ENCODE data around the gene CASS4. TPM values are rescaled to one million over a fixed set of nuclear protein-coding genes. Genes with fewer than 3 reads are reported as not detected.
"Not testable (repeated sequence)": the region's sequence is repeated elsewhere in the genome, so short reads cannot be mapped to it uniquely, and the experiment has no call there.

Gene CASS4
- polyA plus RNA-seq, 1 donor (not counting 4 experiments of a cell fraction or from before 2014, with no cell fraction given), result 0.01 TPM

- Histone ChIP-seq H3K9me3 (ENCODE audit: control insufficient read depth, low read depth, low read length) (no peaks in the 10 kb centered on the region), H3K4me1 (ENCODE audit: control insufficient read depth, extremely low read depth, insufficient read depth, low read length) (no peaks in the 10 kb centered on the region), H3K9ac (ENCODE audit: control insufficient read depth, extremely low read depth, insufficient read depth, low read length) (no peak overlapping the region), H3K36me3 (ENCODE audit: control insufficient read depth in 2 of 2, extremely low read depth in 1 of 2, insufficient read depth in 2 of 2, low read length in 2 of 2) (peaks cover 8 to 13% of the 10 kb centered on the region in 2 experiments), H3K27ac (ENCODE audit: control insufficient read depth, insufficient read depth, low read length) (no peak overlapping the region), H3K9me1 (ENCODE audit: control insufficient read depth, extremely low read depth, insufficient read depth, low read length) (no peaks in the 10 kb centered on the region), H2AFZ (ENCODE audit: control insufficient read depth, low read length) (no peak overlapping the region), H3K27me3 (ENCODE audit: control insufficient read depth, extremely low read depth, insufficient read depth, low read length) (no peaks in the 10 kb centered on the region), H3K79me2 (ENCODE audit: control insufficient read depth, insufficient read depth, low read length) (no peaks in the 10 kb centered on the region), H3K4me3 (ENCODE audit: control insufficient read depth in 2 of 3, extremely low read depth in 1 of 3, insufficient read depth in 2 of 3, low read depth in 1 of 3, low read length in 3 of 3) (no peak overlapping the region), H3K4me2 (ENCODE audit: control insufficient read depth, extremely low read depth, insufficient read depth, low read depth, low read length) (no peak overlapping the region), H4K20me1 (ENCODE audit: control insufficient read depth, extremely low read depth, insufficient read depth, low read length) (no peaks in the 10 kb centered on the region)
- dilution Hi-C loops (cut with MboI; ENCODE audit: extremely low pct_ligation_motif_present, low sequenced_read_pairs), result no loop called here
- FAIRE-seq (no peak), DNase-seq (ENCODE audit: low read depth, low spot score) (no peak)
- TF ChIP-seq EZH2 (IDR thresholded peaks at IDR 0.05; ENCODE audit: low read length), result no peak
- TF ChIP-seq CTCF (optimal IDR thresholded peaks at IDR 0.05 in 1 of 3, IDR thresholded peaks at IDR 0.05 in 1 of 3, conservative IDR thresholded peaks at IDR 0.05 in 1 of 3; ENCODE audit: extremely low read depth in 1 of 3, insufficient read depth in 2 of 3, low read length in 3 of 3), result no peak
Observed at GRCh38 chr20:56409956-56410355, 2.1 kb upstream of the CASS4 start.

- H3K27ac ChIP-seq (ENCODE audit: control insufficient read depth, insufficient read depth, low read length); H3K36me3 ChIP-seq (ENCODE audit: control insufficient read depth in 2 of 2, extremely low read depth in 1 of 2, insufficient read depth in 2 of 2, low read length in 2 of 2); FAIRE-seq; H3K9ac ChIP-seq (ENCODE audit: control insufficient read depth, extremely low read depth, insufficient read depth, low read length); H4K20me1 ChIP-seq (ENCODE audit: control insufficient read depth, extremely low read depth, insufficient read depth, low read length); DNase-seq (ENCODE audit: low read depth, low spot score); H3K4me3 ChIP-seq (ENCODE audit: control insufficient read depth in 2 of 3, extremely low read depth in 1 of 3, insufficient read depth in 2 of 3, low read depth in 1 of 3, low read length in 3 of 3); dilution Hi-C loops (cut with MboI; ENCODE audit: extremely low pct_ligation_motif_present, low sequenced_read_pairs); H3K4me1 ChIP-seq (ENCODE audit: control insufficient read depth, extremely low read depth, insufficient read depth, low read length); H3K9me1 ChIP-seq (ENCODE audit: control insufficient read depth, extremely low read depth, insufficient read depth, low read length); H3K4me2 ChIP-seq (ENCODE audit: control insufficient read depth, extremely low read depth, insufficient read depth, low read depth, low read length); H2AFZ ChIP-seq (ENCODE audit: control insufficient read depth, low read length); H3K9me3 ChIP-seq (ENCODE audit: control insufficient read depth, low read depth, low read length); H3K27me3 ChIP-seq (ENCODE audit: control insufficient read depth, extremely low read depth, insufficient read depth, low read length); H3K79me2 ChIP-seq (ENCODE audit: control insufficient read depth, insufficient read depth, low read length): not testable (repeated sequence)
Observed at GRCh38 chr20:56411287-56411686, 773 bp upstream of the CASS4 start.

GRCh38 chr20:56412473-56412790 lies 372 bp downstream of the CASS4 start:
- Histone ChIP-seq H3K27me3 (ENCODE audit: control insufficient read depth, extremely low read depth, insufficient read depth, low read length) (no peaks in the 10 kb centered on the region), H4K20me1 (ENCODE audit: control insufficient read depth, extremely low read depth, insufficient read depth, low read length) (no peaks in the 10 kb centered on the region), H3K4me3 (ENCODE audit: control insufficient read depth in 2 of 3, extremely low read depth in 1 of 3, insufficient read depth in 2 of 3, low read depth in 1 of 3, low read length in 3 of 3) (no peak overlapping the region), H3K27ac (ENCODE audit: control insufficient read depth, insufficient read depth, low read length) (no peak overlapping the region), H3K9ac (ENCODE audit: control insufficient read depth, extremely low read depth, insufficient read depth, low read length) (no peak overlapping the region), H3K79me2 (ENCODE audit: control insufficient read depth, insufficient read depth, low read length) (no peaks in the 10 kb centered on the region), H2AFZ (ENCODE audit: control insufficient read depth, low read length) (no peak overlapping the region), H3K9me1 (ENCODE audit: control insufficient read depth, extremely low read depth, insufficient read depth, low read length) (no peaks in the 10 kb centered on the region), H3K36me3 (ENCODE audit: control insufficient read depth in 2 of 2, extremely low read depth in 1 of 2, insufficient read depth in 2 of 2, low read length in 2 of 2) (peaks cover 4 to 5% of the 10 kb centered on the region in 2 experiments), H3K4me2 (ENCODE audit: control insufficient read depth, extremely low read depth, insufficient read depth, low read depth, low read length) (no peak overlapping the region), H3K4me1 (ENCODE audit: control insufficient read depth, extremely low read depth, insufficient read depth, low read length) (no peaks in the 10 kb centered on the region), H3K9me3 (ENCODE audit: control insufficient read depth, low read depth, low read length) (no peaks in the 10 kb centered on the region)
- DNase-seq (ENCODE audit: low read depth, low spot score) (no peak), FAIRE-seq (no peak)
- TF ChIP-seq CTCF (optimal IDR thresholded peaks at IDR 0.05 in 1 of 3, IDR thresholded peaks at IDR 0.05 in 1 of 3, conservative IDR thresholded peaks at IDR 0.05 in 1 of 3; ENCODE audit: extremely low read depth in 1 of 3, insufficient read depth in 2 of 3, low read length in 3 of 3) (no peak), EZH2 (IDR thresholded peaks at IDR 0.05; ENCODE audit: low read length) (no peak)
- dilution Hi-C loops (cut with MboI; ENCODE audit: extremely low pct_ligation_motif_present, low sequenced_read_pairs), result no loop called here

All from keratinocyte (primary cell).